OCI-LY1 (cell line): ENCODE data around the gene TERB1.

Source experiments
- H2AFZ ChIP-seq: fragments of 200-600 bp; sonication (generic), shearing (Covaris generic); 2 replicates; pipeline ENCODE4 v1.6.0; 2014; ENCODE audit warnings: antibody characterized with exemption, mild to moderate bottlenecking, low read length
- H3F3A ChIP-seq: fragments of 200-600 bp; sonication (generic), shearing (Covaris generic); 2 replicates; pipeline ENCODE4 v1.6.0; 2014; ENCODE audit warnings: mild to moderate bottlenecking, antibody characterized with exemption, low read length, moderate library complexity; ENCODE audit not compliant: insufficient read depth
- H3K27ac ChIP-seq: fragments of 200-600 bp; sonication (generic); 2 replicates; pipeline ENCODE4 v1.5.1; 2014; ENCODE audit warnings: low read length, mixed run types, mild to moderate bottlenecking, low read depth; ENCODE audit not compliant: poor library complexity, severe bottlenecking
- H3K27me3 ChIP-seq: fragments of 200-600 bp; sonication (generic); 2 replicates; pipeline ENCODE4 v1.6.0; 2014; ENCODE audit warnings: antibody characterized with exemption, mild to moderate bottlenecking, low read length, moderate library complexity; ENCODE audit not compliant: insufficient read depth
- H3K36me3 ChIP-seq: fragments of 200-600 bp; sonication (generic); 2 replicates; pipeline ENCODE4 v1.6.1; 2014; ENCODE audit warnings: mild to moderate bottlenecking, antibody characterized with exemption, low read length, moderate library complexity, mixed read lengths; ENCODE audit not compliant: insufficient read depth
- H3K4me1 ChIP-seq: fragments of 200-600 bp; sonication (generic); 2 replicates; pipeline ENCODE4 v1.5.1; 2014; ENCODE audit warnings: mild to moderate bottlenecking, low read length, moderate library complexity; ENCODE audit not compliant: insufficient read depth, severe bottlenecking
- H3K4me2 ChIP-seq: fragments of 200-600 bp; sonication (generic), shearing (Covaris generic); 2 replicates; pipeline ENCODE4 v1.6.1; 2014; ENCODE audit warnings: low read length
- H3K4me3 ChIP-seq: fragments of 200-600 bp; sonication (generic); 2 replicates; pipeline ENCODE4 v1.5.1; 2014; ENCODE audit warnings: low read length, low read depth, mild to moderate bottlenecking, mixed read lengths; ENCODE audit not compliant: poor library complexity, severe bottlenecking
- H3K79me2 ChIP-seq: fragments of 200-600 bp; shearing (Covaris generic); 2 replicates; pipeline ENCODE4 v1.6.1; 2016; ENCODE audit warnings: mixed run types, low read length, mixed read lengths; ENCODE audit not compliant: insufficient read depth
- H3K9ac ChIP-seq: fragments of 200-600 bp; sonication (generic), shearing (Covaris generic); 2 replicates; pipeline ENCODE4 v1.6.1; 2014; ENCODE audit warnings: mild to moderate bottlenecking, low read length, mixed read lengths
- H3K9me2 ChIP-seq: fragments of 200-600 bp; sonication (generic), shearing (Covaris generic); 2 replicates; pipeline ENCODE4 v1.6.1; 2014; ENCODE audit warnings: low read depth, mild to moderate bottlenecking, low read length, mixed read lengths
- H3K9me3 ChIP-seq: fragments of 200-600 bp; shearing (Covaris generic); 2 replicates; pipeline ENCODE4 v1.6.1; 2014; ENCODE audit warnings: low read length, mixed read lengths
- H4K20me1 ChIP-seq: fragments of 200-600 bp; sonication (generic), shearing (Covaris generic); 2 replicates; pipeline ENCODE4 v1.6.0; 2016; ENCODE audit warnings: mild to moderate bottlenecking, low read length; ENCODE audit not compliant: insufficient read depth
- CTCF ChIP-seq: fragments of 200-600 bp; sonication (generic), shearing (Covaris generic); IDR thresholded peaks from 2 replicates; pipeline ENCODE4 v1.5.1; 2017; ENCODE audit warnings: mild to moderate bottlenecking, antibody characterized with exemption, low read length, moderate library complexity, mixed read lengths
- EZH2 ChIP-seq: fragments of 200-600 bp; sonication (generic), shearing (Covaris generic); IDR thresholded peaks from 2 replicates; pipeline ENCODE4 v1.8.0; 2017; ENCODE audit warnings: borderline replicate concordance, mixed run types, mild to moderate bottlenecking, antibody characterized with exemption, low read length, moderate library complexity, mixed read lengths

TERB1 gene

GRCh38 chr16:66849021-66849420 is 47.6 kb upstream of the TERB1 start:
- no peak overlapping the region for H3K4me2 ChIP-seq
- H3K4me3 ChIP-seq, result no peak overlapping the region
- H3K9ac ChIP-seq, result no peak overlapping the region
- H3K27me3 ChIP-seq, result peaks cover 8% of the 10 kb centered on the region; the same call in 1 of the 2 replicates
- no peaks in the 10 kb centered on the region for H3K9me3 ChIP-seq
- no peaks in the 10 kb centered on the region for H3K4me1 ChIP-seq
- H3K36me3 ChIP-seq, result no peaks in the 10 kb centered on the region
- H3F3A ChIP-seq, result no peaks in the 10 kb centered on the region
- H3K79me2 ChIP-seq, result no peaks in the 10 kb centered on the region
- no peak overlapping the region for H3K27ac ChIP-seq
- H2AFZ ChIP-seq, result no peak overlapping the region
- H4K20me1 ChIP-seq, result no peaks in the 10 kb centered on the region
- H3K9me2 ChIP-seq, result no peaks in the 10 kb centered on the region
- no peak for TF ChIP-seq CTCF
- TF ChIP-seq EZH2, result no peak

GRCh38 chr16:66848172-66848571 is 46.8 kb upstream of the TERB1 start:
- Histone ChIP-seq H3K4me2 (no peak overlapping the region), H3K9me2 (no peaks in the 10 kb centered on the region), H4K20me1 (no peaks in the 10 kb centered on the region), H3K9me3 (no peaks in the 10 kb centered on the region), H2AFZ (no peak overlapping the region), H3K27ac (no peak overlapping the region), H3K4me3 (no peak overlapping the region), H3K9ac (no peak overlapping the region), H3K4me1 (no peaks in the 10 kb centered on the region), H3K36me3 (no peaks in the 10 kb centered on the region), H3K79me2 (no peaks in the 10 kb centered on the region), H3F3A (no peaks in the 10 kb centered on the region), H3K27me3 (peaks cover 8% of the 10 kb centered on the region; the same call in 1 of the 2 replicates)
- TF ChIP-seq CTCF, result no peak
- TF ChIP-seq EZH2, result no peak

- no peaks in the 10 kb centered on the region for H3K9me2 ChIP-seq
- no peak overlapping the region for H2AFZ ChIP-seq
- no peaks in the 10 kb centered on the region for H3K36me3 ChIP-seq
- no peaks in the 10 kb centered on the region for H3K9me3 ChIP-seq
- no peaks in the 10 kb centered on the region for H3K4me1 ChIP-seq
- H3K27ac ChIP-seq, result no peak overlapping the region
- H3K27me3 ChIP-seq, result peaks cover 8% of the 10 kb centered on the region; the same call in 1 of the 2 replicates
- no peaks in the 10 kb centered on the region for H3K79me2 ChIP-seq
- H3K9ac ChIP-seq, result no peak overlapping the region
- H4K20me1 ChIP-seq, result no peaks in the 10 kb centered on the region
- H3F3A ChIP-seq, result no peaks in the 10 kb centered on the region
- H3K4me3 ChIP-seq, result no peak overlapping the region
- no peak overlapping the region for H3K4me2 ChIP-seq
- TF ChIP-seq CTCF, result no peak
Observed at GRCh38 chr16:66847533-66848067, 46.2 kb upstream of the TERB1 start.
